GM19463 (cell line): ENCODE data around the gene DAP.
"Not testable (repeated sequence)": the region's sequence is repeated elsewhere in the genome, so short reads cannot be mapped to it uniquely, and the experiment has no call there.

Experiments used
- ATAC-seq: cut with Tn5 transposase; IDR thresholded peaks from one replicate; pipeline ENCODE4 v1.9.1; 2021; ENCODE audit warnings: mild to moderate bottlenecking, moderate library complexity; ENCODE audit not compliant: unreplicated experiment

The DAP gene

DNA sequence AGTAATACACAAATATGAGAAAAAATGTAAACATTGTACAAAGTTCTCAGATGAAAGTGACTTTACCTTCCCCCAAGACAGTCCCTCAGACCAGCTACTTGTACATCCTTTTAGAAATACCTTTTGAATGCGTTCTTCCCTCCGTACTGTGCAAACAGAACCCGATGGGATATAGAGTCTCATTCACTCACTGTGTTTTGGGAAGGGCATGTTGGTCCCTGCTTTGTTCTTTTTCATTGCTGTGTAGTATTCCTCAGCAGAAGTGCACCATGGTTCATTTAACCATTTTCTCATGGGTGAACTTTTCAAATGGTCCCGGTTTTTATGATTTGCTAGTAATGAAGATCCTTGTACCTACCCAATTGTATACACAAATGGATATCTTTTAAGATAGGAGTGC lies 102.8 kb downstream of the DAP start:
- no peak for ATAC-seq

DNA sequence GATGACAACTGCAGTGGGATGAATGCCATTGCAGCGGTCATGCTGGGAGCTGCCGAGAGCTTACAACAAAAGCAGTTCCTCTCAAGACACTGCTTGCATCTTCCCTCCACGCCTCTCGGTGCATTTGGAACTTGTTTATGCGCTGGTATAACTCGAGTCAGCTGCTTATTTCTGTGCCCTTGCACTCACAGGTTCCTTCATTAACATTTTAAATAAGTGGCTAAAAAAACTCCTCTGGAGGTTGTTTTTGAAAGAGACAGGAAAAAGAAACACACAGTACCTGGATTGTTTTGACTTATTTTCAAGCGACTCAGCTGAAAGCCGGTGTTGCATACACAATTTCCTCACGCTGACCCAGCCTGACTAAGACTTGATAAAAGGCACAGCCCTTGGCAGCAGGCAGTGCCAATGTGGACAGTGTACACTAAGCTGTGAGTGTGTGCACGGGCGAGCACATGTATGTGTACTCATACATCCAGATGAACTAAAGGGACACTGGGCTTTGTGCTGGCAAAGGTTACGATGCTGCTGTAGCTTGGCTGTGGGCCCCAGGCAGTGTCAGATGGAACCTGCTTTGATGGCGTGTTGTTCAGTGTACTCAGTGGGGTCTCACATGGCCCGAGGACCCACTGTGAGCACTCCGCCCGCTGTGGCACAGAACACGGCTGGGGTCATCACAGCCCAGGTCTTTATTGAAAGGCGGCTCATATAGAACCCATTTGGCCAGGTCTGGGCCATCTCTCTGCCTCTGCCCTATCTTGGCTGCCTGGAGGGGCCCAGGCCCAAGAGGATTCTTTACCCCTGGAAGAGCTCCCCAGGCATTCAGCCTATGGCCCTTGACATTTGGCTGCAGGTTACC lies 104.8 kb downstream of the DAP start:
- no peak for ATAC-seq

GRCh38 chr5:10655161-10655971 lies 105.7 kb downstream of the DAP start:
- ATAC-seq, result no peak

- no peak for ATAC-seq
Measured at GRCh38 chr5:10654566-10654965, 106.5 kb downstream of the DAP start.

GRCh38 chr5:10653751-10654400 lies 107.2 kb downstream of the DAP start:
- no peak for ATAC-seq

GRCh38 chr5:10653043-10653442 lies 108.0 kb downstream of the DAP start:
- no peak for ATAC-seq

GRCh38 chr5:10652606-10653005 lies 108.4 kb downstream of the DAP start:
- no peak for ATAC-seq

GRCh38 chr5:10652151-10652550 lies 108.9 kb downstream of the DAP start:
- no peak for ATAC-seq

DNA sequence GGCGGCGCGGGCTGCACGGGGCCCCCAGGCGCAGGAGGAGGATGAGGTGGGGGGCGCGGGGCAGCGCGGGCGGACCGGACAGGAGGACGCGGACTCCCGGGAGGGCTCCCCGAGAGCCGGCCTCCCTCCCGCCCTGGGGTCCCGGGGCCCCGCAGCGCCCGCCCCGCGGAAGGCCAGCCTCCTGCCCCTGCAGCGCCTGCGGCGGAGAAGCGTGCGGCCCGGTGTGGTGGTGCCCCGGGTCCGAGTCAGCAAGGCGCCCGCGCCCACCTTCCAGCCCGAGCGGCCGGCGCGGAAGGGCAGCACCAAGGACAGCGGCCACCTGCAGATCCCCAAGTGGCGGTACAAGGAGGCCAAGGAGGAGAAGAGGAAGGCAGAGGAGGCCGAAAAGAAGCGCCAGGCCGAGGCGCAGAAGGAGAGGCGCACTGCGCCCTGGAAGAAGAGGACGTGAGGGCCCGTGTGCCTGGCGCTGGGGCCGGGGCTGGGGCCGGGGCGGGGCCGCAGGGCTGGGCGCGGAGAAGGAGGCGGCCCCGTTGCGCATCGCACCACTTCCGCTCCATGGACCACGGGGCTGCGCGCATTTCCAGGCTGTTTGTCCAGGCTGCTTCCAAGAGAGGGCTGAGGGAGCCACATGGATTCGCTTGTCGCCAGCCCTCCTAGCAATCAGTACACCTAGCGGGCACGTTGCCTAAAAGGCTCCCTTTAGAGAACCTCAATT lies 111.2 kb downstream of the DAP start:
- no peak for ATAC-seq

- no peak for ATAC-seq
Measured at GRCh38 chr5:10648806-10649665, 112.0 kb downstream of the DAP start.

DNA sequence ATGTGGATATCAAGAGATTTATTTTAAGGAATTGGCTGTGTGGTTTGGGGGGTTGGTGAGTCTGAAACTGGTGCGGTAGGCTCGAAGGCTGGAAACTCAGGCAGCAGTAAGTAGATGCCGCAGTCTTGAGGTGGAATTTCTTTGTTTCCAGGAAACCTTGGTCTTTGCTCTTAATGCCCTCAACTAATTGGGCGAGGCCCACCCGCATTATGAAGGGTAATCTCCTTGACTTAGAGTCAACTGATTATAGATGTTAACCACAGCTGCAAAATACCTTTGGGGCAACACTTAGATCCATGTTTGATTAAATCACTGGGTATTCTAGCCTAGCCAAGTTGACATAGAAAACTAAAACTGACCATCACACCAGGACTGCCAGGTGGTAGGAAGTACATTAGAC lies 113.4 kb downstream of the DAP start:
- no peak for ATAC-seq

DNA sequence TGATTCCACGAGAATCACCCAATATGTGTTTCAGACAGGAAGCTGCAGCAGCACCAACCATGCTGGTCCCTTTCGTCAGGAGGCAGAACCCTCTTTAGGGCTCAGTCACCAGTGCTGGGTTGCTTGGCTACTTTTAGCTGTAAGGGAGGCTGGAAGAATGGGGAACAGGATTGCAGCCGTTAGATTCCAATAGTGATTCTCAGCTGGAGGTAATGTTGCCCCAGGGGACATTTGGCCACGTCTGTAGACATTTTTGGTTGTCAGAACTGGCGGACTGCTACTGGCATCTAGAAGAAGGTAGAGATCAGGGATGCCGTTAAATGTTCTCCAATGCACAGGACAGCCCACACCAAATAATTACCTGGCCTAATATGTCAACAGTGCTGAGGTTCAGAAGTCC lies 115.4 kb downstream of the DAP start:
- peak; percentile 5 for ATAC-seq

DNA sequence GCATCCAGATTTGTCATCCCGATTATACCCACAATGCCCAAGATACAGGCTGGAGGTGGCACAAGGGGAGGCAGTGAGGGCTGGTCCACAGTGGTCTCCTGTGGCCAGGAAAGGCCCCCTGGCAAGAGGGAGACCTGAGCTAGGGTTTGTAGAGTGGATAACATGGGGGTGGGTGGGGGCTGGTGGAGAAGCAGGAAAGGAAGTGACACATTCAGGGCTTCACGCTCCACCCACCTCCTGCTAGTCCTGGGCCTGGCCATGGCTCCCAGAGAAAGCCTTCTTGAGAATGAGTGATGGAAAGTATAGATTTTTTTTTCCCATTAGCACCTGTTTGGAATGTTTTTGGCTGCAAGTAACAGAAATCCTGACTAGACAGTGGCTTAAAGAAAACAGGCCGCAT lies 115.9 kb downstream of the DAP start:
- peak; percentile 62 for ATAC-seq

DNA sequence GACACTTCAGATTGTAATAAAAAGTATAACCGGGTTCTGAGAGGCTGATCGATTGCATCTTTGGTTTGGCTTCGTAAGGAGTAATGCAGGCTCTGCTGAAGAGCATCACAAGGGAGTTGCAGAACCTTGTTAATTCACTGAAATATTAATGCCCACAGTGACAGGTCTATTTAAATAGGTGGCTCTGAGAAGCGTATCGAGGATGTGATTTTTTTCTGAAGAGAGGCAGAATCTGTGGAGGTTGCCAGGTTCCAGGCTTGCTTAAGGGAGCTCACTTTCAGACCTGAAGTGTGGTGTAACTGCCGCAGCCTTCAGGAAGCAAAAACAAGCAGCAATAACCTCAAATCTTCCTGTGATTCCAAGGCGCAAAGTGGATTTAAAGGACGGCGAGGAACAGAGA lies 116.8 kb downstream of the DAP start:
- no peak for ATAC-seq

DNA sequence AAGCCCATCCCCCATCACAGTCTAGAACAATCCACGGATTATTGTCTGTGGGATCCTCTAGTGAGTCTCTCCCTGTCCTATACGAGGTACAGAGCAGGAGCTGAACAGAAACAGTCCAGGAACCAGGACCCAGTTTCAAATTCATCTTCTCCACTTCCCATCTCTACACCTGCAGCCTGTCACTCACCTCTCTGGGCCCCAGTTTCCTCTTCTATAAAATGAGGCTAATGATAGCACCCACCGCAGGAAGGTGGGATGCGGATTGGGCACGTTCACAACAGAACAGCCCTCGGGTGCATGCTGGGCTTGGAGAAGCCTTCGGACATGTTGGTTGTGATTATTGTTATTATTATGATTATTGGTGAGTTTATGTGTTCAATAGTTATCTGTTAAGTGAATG lies 118.7 kb downstream of the DAP start:
- no peak for ATAC-seq

DNA sequence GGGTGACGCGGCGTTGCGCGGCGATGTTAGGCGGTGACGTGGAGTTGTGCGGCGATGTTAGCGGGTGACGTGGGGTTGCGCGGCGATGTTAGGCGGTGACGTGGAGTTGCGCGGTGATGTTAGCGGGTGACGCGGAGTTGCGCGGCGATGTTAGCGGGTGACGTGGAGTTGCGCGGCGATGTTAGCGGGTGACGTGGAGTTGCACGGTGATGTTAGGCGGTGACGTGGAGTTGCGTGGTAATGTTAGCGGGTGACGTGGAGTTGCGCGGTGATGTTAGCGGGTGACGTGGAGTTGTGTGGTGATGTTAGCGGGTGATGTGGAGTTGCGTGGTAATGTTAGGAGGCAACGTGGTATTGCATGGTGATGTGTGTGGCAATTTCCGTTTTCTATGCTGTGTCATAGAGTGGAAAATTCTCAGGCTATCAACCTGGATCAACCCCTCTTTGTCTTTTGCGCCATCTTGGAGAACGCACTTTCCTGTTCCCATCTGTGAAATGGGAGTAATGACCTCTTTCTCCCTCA lies 121.1 kb downstream of the DAP start:
- no peak for ATAC-seq

GRCh38 chr5:10638723-10639122 lies 122.3 kb downstream of the DAP start:
- ATAC-seq, result not testable (repeated sequence)

GRCh38 chr5:10637944-10638343 lies 123.1 kb downstream of the DAP start:
- no peak for ATAC-seq

- no peak for ATAC-seq
Measured at GRCh38 chr5:10636363-10637142, 124.5 kb downstream of the DAP start.
